Mesenchymal stem cell (in vitro differentiated cells and primary cell): ENCODE data around the gene CHAF1B.
A peak's percentile ranks its signal among the peaks of the same experiment; 100 is the strongest.

Experiments used
- DNase-seq: peaks from one replicate; pipeline ENCODE4 v3.0.0-alpha.2; 2013
- H2AFZ ChIP-seq: one replicate; pipeline ENCODE4 v1.6.1; 2013; ENCODE audit warnings: low read depth, mild to moderate bottlenecking, control low read depth, inconsistent platforms, low read length, moderate library complexity
- H2AK5ac ChIP-seq: 2 replicates; pipeline ENCODE4 v1.6.1; 2013; ENCODE audit warnings: low read length, moderate library complexity, mild to moderate bottlenecking, inconsistent platforms; ENCODE audit not compliant: severe bottlenecking
- H2BK120ac ChIP-seq: one replicate; pipeline ENCODE4 v1.6.1; 2013; ENCODE audit warnings: low read depth, mild to moderate bottlenecking, inconsistent platforms, low read length, moderate library complexity
- H2BK12ac ChIP-seq, 2 experiments: one replicate each; pipeline ENCODE4 v1.6.1; 2013; ENCODE audit warnings: inconsistent platforms in 2 of 2, low read length in 2 of 2, mild to moderate bottlenecking in 2 of 2, moderate library complexity in 2 of 2, control low read depth in 1 of 2
- H2BK15ac ChIP-seq: one replicate; pipeline ENCODE4 v1.6.1; 2013; ENCODE audit warnings: mild to moderate bottlenecking, low read depth, inconsistent platforms; ENCODE audit not compliant: poor library complexity, severe bottlenecking
- H2BK5ac ChIP-seq: 2 replicates; pipeline ENCODE4 v1.6.1; 2013; ENCODE audit warnings: low read depth, mild to moderate bottlenecking, low read length, control low read depth, inconsistent platforms; ENCODE audit not compliant: poor library complexity, severe bottlenecking
- H3K14ac ChIP-seq, 2 experiments: one replicate each; pipeline ENCODE4 v1.6.1; 2013; ENCODE audit warnings: inconsistent platforms in 2 of 2, low read length in 2 of 2, control low read depth in 1 of 2, mild to moderate bottlenecking in 1 of 2, moderate library complexity in 1 of 2
- H3K18ac ChIP-seq, 2 experiments: one replicate each; pipeline ENCODE4 v1.6.1; 2013; ENCODE audit warnings: inconsistent platforms in 2 of 2, low read length in 2 of 2, control low read depth in 1 of 2, low read depth in 1 of 2, mild to moderate bottlenecking in 1 of 2
- H3K23ac ChIP-seq, 2 experiments: one replicate each; pipeline ENCODE4 v1.6.1; 2013; ENCODE audit warnings: inconsistent platforms in 2 of 2, low read length in 2 of 2, mild to moderate bottlenecking in 2 of 2, moderate library complexity in 2 of 2, control low read depth in 1 of 2
- H3K27ac ChIP-seq: 2 replicates; pipeline ENCODE4 v1.5.1; 2013; ENCODE audit warnings: mild to moderate bottlenecking, moderate library complexity, low read length, control low read depth, inconsistent platforms; ENCODE audit not compliant: poor library complexity, severe bottlenecking
- H3K27me3 ChIP-seq, 2 experiments: 2 replicates each; pipeline versions ENCODE4 v1.6.1 to v1.7.0; 2013; ENCODE audit warnings: low read length in 2 of 2, mild to moderate bottlenecking in 2 of 2, moderate library complexity in 2 of 2, control low read depth in 1 of 2, inconsistent platforms in 1 of 2; ENCODE audit not compliant: control insufficient read depth in 1 of 2, insufficient read depth in 1 of 2
- H3K36me3 ChIP-seq, 2 experiments: 2 replicates each; pipeline versions ENCODE4 v1.6.1 to v1.7.0; 2013; ENCODE audit warnings: low read length in 2 of 2, control low read depth in 1 of 2, inconsistent platforms in 1 of 2, low read depth in 1 of 2, mild to moderate bottlenecking in 1 of 2; ENCODE audit not compliant: insufficient read depth in 2 of 2, control insufficient read depth in 1 of 2
- H3K4ac ChIP-seq, 2 experiments: one replicate each; pipeline ENCODE4 v1.6.1; 2013; ENCODE audit warnings: inconsistent platforms in 2 of 2, low read length in 2 of 2, mild to moderate bottlenecking in 2 of 2, moderate library complexity in 2 of 2, control low read depth in 1 of 2, low read depth in 1 of 2
- H3K4me1 ChIP-seq: 2 replicates; pipeline ENCODE4 v1.6.1; 2013; ENCODE audit warnings: low read depth, low read length, control low read depth; ENCODE audit not compliant: control insufficient read depth, insufficient read depth
- H3K4me2 ChIP-seq: 2 replicates; pipeline ENCODE4 v1.6.1; 2013; ENCODE audit warnings: low read length, mild to moderate bottlenecking, inconsistent platforms; ENCODE audit not compliant: poor library complexity, severe bottlenecking
- H3K4me3 ChIP-seq, 2 experiments: 2 replicates each; pipeline versions ENCODE4 v1.5.1 to v1.7.0; 2013; ENCODE audit warnings: low read length in 2 of 2, mild to moderate bottlenecking in 2 of 2, control low read depth in 1 of 2, low read depth in 1 of 2; ENCODE audit not compliant: insufficient read depth in 1 of 2
- H3K79me1 ChIP-seq: replicated peaks from 2 replicates; pipeline ENCODE4 v1.6.1; 2013; ENCODE audit warnings: mild to moderate bottlenecking, control low read depth, low read length, inconsistent platforms; ENCODE audit not compliant: poor library complexity, severe bottlenecking
- H3K9ac ChIP-seq: 2 replicates; pipeline ENCODE4 v1.7.0; 2013; ENCODE audit warnings: mild to moderate bottlenecking, low read length, moderate library complexity
- H3K9me3 ChIP-seq: 2 replicates; pipeline ENCODE4 v1.7.0; 2013; ENCODE audit warnings: mild to moderate bottlenecking, low read length; ENCODE audit not compliant: control insufficient read depth
- H4K8ac ChIP-seq: one replicate; pipeline ENCODE4 v1.6.1; 2013; ENCODE audit warnings: inconsistent platforms, mild to moderate bottlenecking, low read length, moderate library complexity
- H4K91ac ChIP-seq: one replicate; pipeline ENCODE4 v1.6.1; 2013; ENCODE audit warnings: mild to moderate bottlenecking, low read length, inconsistent platforms
- WGBS: methylation state at CpG from one replicate; pipeline ENCODE4 v1.1.7; 2013; ENCODE audit warnings: mixed read lengths; 5-methylcytosine and 5-hydroxymethylcytosine counted together

Gene CHAF1B

DNA sequence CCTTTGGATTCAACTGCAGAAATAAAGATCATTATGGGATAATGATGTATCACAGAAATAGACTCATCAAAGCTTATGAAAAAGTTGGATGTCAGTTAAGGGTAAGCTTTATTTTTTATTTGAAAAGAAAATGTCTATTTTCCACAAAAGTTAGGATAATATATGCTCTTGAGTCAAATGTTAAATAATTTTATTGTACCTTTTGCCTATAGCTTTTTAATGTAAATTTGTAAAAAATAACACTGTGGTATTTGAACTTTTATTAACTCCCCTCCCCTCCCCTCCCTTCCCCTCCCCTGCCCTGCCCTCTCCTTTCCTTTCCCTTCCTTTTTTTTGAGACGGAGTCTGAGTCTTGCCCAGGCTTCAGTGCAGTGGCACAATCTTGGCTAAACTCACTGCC, 40.3 kb upstream of the CHAF1B start:
- Histone ChIP-seq H3K9me3 (no peaks in the 10 kb centered on the region), H3K23ac (no peak overlapping the region), H3K4me2 (no peak overlapping the region), H2BK15ac (no peak overlapping the region), H3K14ac (no peak overlapping the region), H3K4me3 (no peak overlapping the region), H3K18ac (no peak overlapping the region), H3K79me1 (peaks cover 25% of the 10 kb centered on the region), H3K27me3 (no peaks in the 10 kb centered on the region), H2BK120ac (no peak overlapping the region), H3K4me1 (no peaks in the 10 kb centered on the region), H2BK12ac (no peak overlapping the region), H2BK5ac (no peak overlapping the region), H3K36me3 (peaks cover 47 to 80% of the 10 kb centered on the region in 2 experiments), H4K91ac (no peak overlapping the region), H2AK5ac (no peak overlapping the region), H3K9ac (no peak overlapping the region), H4K8ac (no peak overlapping the region), H3K27ac (no peak overlapping the region), H3K4ac (no peak overlapping the region), H2AFZ (no peak overlapping the region)
- 96% methylated on average over 1 of the region's 1 CpG for WGBS
- no peak for DNase-seq

DNA sequence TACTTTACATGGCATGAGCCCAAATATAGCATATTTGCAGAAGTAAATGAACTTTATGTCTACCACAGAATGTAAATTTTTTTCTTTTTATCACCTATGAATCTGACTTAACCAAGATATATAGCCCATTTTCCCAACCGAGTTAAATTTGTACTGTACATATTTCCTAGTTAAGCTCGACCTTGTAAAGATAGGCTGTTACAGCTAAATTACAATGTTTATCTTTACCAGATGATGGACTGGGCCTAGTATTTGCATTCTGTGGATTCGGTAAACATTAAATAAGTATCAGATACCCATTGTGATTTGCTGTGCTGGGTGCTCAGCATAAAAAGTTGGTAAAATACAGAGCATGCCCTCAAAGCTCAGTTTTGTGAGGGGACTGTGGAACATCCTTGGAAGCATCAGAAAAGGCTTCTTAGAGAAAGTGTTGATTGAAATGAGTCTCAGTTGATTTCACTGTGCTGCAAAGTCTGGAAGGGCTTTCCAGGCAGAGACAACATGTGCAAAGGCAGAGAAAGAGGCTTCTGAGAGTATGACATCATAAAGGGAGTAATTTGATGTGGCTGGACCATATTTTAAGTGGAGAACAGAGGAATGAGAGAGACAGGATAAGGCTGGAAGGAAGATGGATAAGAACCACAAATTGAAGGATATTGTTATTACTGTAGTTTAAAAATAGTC, 37.8 kb upstream of the CHAF1B start:
- Histone ChIP-seq H3K79me1 (peaks cover 21% of the 10 kb centered on the region), H3K18ac (no peak overlapping the region), H3K9ac (peak overlapping the region; percentile 32), H4K8ac (no peak overlapping the region), H3K4ac (no peak overlapping the region), H3K4me3 (no peak overlapping the region), H3K4me2 (no peak overlapping the region), H2BK12ac (no peak overlapping the region), H3K14ac (no peak overlapping the region), H2BK120ac (no peak overlapping the region), H3K9me3 (no peaks in the 10 kb centered on the region), H3K23ac (no peak overlapping the region), H3K27me3 (no peaks in the 10 kb centered on the region), H2BK15ac (no peak overlapping the region), H3K27ac (no peak overlapping the region), H2BK5ac (no peak overlapping the region), H2AK5ac (no peak overlapping the region), H4K91ac (no peak overlapping the region), H2AFZ (no peak overlapping the region), H3K36me3 (peaks cover 43 to 81% of the 10 kb centered on the region in 2 experiments), H3K4me1 (peaks cover 4% of the 10 kb centered on the region)
- DNase-seq: no peak
- 96% methylated on average over 1 of the region's 3 CpGs for WGBS

DNA sequence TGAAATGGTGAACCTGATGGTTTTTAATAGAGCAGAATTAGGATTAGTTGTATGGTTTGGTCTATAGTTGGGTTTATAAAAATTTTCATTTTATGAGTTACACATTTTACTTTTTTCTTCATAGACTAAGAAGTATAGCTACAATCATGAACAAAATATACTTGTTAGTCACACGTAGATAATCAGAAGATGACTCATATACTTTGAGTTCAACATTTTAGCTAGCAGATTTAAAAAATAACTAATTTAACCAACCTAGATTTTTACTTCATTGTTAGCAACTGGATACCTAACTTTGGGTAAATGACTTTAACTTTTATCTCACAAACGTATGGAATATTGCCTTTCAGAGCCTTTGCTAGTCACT, 37.2 kb upstream of the CHAF1B start:
- Histone ChIP-seq H3K14ac (no peak overlapping the region), H3K4ac (no peak overlapping the region), H2AK5ac (no peak overlapping the region), H3K9me3 (no peaks in the 10 kb centered on the region), H3K9ac (peak overlapping the region; percentile 32), H3K23ac (no peak overlapping the region), H3K4me1 (peaks cover 4% of the 10 kb centered on the region), H4K8ac (no peak overlapping the region), H2BK120ac (no peak overlapping the region), H4K91ac (no peak overlapping the region), H2BK15ac (no peak overlapping the region), H3K4me3 (no peak overlapping the region), H3K27me3 (no peaks in the 10 kb centered on the region), H3K18ac (no peak overlapping the region), H3K4me2 (no peak overlapping the region), H3K36me3 (peaks cover 39 to 80% of the 10 kb centered on the region in 2 experiments), H2AFZ (no peak overlapping the region), H2BK12ac (no peak overlapping the region), H2BK5ac (no peak overlapping the region), H3K79me1 (peaks cover 21% of the 10 kb centered on the region), H3K27ac (no peak overlapping the region)
- WGBS: no CpG with 5 or more reads among the region's 2 CpGs
- no peak for DNase-seq

DNA sequence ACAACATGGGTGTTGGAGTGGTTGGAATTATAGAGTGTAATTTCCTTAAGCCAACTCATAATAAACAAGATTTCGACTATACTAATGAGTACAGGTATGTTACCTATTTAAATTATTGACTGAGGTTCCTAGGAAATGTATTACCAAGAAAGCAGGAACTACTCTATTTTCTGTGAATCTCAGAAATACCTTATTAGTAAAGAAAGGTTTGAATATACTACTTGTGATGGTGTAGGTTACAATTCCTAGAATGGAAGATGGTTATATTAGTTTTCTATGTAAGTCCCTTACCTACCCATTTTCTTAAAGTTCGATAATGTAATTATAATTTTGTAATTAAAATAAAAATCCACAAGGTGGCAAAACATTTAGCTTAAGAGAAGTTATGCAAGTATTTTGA, 35.9 kb upstream of the CHAF1B start:
- H3K4me3 ChIP-seq: no peak overlapping the region
- no peak overlapping the region for H3K4ac ChIP-seq
- no peak for DNase-seq
- no peaks in the 10 kb centered on the region for H3K27me3 ChIP-seq
- H4K91ac ChIP-seq: no peak overlapping the region
- peaks cover 4% of the 10 kb centered on the region for H3K4me1 ChIP-seq
- H3K4me2 ChIP-seq: no peak overlapping the region
- H3K79me1 ChIP-seq: peaks cover 24% of the 10 kb centered on the region
- H2BK12ac ChIP-seq: no peak overlapping the region
- H3K23ac ChIP-seq: no peak overlapping the region
- H3K9ac ChIP-seq: no peak overlapping the region
- H3K14ac ChIP-seq: no peak overlapping the region
- H3K36me3 ChIP-seq: peaks cover 32 to 71% of the 10 kb centered on the region in 2 experiments
- H3K9me3 ChIP-seq: no peaks in the 10 kb centered on the region
- WGBS: no CpG with 5 or more reads among the region's 2 CpGs
- H2BK120ac ChIP-seq: no peak overlapping the region
- H3K18ac ChIP-seq: no peak overlapping the region
- H3K27ac ChIP-seq: no peak overlapping the region
- H2BK5ac ChIP-seq: no peak overlapping the region
- H2BK15ac ChIP-seq: no peak overlapping the region
- H2AK5ac ChIP-seq: no peak overlapping the region
- no peak overlapping the region for H4K8ac ChIP-seq
- H2AFZ ChIP-seq: no peak overlapping the region
